ENCODE data around the gene FCER1A.
"Not testable (repeated sequence)": the region's sequence is repeated elsewhere in the genome, so short reads cannot be mapped to it uniquely, and the experiment has no call there.

Gene FCER1A

GRCh38 chr1:159349374-159349773 lies 47.2 kb downstream of the FCER1A start:
- DNase-seq (ENCODE audit: low read depth, low spot score) = not testable (repeated sequence)

GRCh38 chr1:159352436-159352835 lies 50.3 kb downstream of the FCER1A start:
- DNase-seq (ENCODE audit: low read depth, low spot score) = no peak

All from activated naive CD8-positive, alpha-beta T cell treated with anti-CD3 and anti-CD28 coated beads, Interleukin-2, amount 50 U/mL, for 16 hours (primary cell).